GM19463 (cell line): ENCODE measurements around the gene TMEM178B.
"Not testable (repeated sequence)": the region's sequence is repeated elsewhere in the genome, so short reads cannot be mapped to it uniquely, and the experiment has no call there.

Source experiments
- ATAC-seq: cut with Tn5 transposase; IDR thresholded peaks from one replicate; pipeline ENCODE4 v1.9.1; 2021; ENCODE audit warnings: mild to moderate bottlenecking, moderate library complexity; ENCODE audit not compliant: unreplicated experiment

Gene TMEM178B

GRCh38 chr7:141073641-141074161 is at the start of gene TMEM178B:
Gene TMEM178B (plus strand): TSS chr7:141074064.
- no peak for ATAC-seq

DNA sequence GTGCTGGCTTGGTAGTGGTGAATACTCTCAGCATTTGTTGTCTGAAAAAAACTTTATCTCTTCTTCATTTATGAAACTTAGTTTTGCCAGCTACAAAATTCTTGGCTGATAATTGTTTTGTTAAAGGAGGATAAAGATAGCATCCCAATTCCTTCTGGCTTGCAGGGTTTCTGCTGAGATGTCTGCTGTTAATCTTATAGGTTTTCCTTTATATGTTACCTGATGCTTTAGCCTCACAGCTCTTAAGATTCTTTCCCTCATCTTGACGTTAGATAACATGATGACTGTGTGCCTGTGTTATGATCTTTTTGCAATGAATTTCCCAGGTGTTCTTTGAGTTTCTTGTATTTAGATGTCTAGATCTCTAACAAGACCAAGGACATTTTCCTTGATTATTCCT is 49.2 kb upstream of the TMEM178B start:
- no peak for ATAC-seq

- no peak for ATAC-seq
Measured at GRCh38 chr7:141027043-141027442, 46.8 kb upstream of the TMEM178B start.

DNA sequence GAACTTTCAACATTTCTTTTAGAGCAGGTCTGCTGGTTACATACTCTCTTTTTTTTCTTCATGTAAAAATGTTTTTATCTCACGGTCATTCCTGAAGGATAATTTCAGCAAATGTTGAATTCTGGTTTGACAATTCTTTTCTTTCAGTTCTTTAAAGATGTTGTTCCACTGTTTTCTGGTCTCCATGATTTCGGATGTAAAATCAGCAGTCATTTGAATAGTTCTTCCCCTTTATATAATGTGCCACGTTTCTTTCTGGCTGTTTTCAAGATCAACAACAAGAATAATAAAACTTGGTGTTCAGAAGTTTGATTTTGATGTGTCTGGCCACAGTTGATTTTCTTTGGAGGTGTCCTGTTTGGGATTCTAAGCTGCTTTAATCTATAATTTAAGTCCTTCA is 45.1 kb upstream of the TMEM178B start:
- no peak for ATAC-seq

GRCh38 chr7:141032539-141033323 is 41.1 kb upstream of the TMEM178B start:
- not testable (repeated sequence) for ATAC-seq

- not testable (repeated sequence) for ATAC-seq
Measured at GRCh38 chr7:141038100-141038499, 35.8 kb upstream of the TMEM178B start.

DNA sequence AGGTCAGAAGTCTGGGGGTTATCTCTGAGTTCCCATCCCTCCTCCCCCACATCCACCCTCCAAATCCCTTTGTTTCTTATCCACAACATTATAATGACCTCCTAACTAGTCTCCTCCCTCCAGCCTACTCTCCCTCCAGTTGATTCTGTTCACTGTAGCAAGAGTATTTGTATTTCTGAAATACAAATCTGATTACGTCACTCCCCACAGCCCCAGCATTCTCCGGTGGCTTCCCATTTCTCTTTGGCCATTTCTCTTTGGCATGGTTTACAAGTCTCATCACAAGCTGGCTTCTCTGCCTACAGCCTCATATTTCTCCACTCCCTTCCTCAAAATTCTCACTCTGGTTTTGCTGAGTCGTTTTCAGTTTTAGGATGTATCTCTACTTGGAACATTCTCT is 34.5 kb upstream of the TMEM178B start:
- no peak for ATAC-seq

GRCh38 chr7:141042222-141043193 is 31.4 kb upstream of the TMEM178B start:
- ATAC-seq: no peak

DNA sequence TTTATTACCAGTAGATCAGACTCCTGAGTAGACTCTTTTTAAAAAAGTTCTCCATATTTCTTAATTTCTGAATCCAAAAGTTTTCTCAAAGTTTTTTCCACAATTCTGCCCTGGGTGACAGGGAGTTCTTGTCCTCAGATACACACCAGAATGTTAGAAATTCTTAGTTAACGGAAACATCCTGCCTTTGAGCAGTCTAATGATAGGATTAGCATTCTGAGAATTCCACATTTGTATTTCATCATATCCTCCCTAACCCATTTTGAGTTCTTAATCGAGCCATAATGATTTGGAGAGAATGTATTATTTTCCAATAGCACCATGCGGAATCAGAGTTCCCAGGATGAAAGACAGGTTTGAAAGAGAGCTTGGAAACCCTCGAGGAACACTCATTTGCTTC is 30.2 kb upstream of the TMEM178B start:
- ATAC-seq: no peak

- ATAC-seq: no peak
Measured at GRCh38 chr7:141045126-141045841, 28.6 kb upstream of the TMEM178B start.

DNA sequence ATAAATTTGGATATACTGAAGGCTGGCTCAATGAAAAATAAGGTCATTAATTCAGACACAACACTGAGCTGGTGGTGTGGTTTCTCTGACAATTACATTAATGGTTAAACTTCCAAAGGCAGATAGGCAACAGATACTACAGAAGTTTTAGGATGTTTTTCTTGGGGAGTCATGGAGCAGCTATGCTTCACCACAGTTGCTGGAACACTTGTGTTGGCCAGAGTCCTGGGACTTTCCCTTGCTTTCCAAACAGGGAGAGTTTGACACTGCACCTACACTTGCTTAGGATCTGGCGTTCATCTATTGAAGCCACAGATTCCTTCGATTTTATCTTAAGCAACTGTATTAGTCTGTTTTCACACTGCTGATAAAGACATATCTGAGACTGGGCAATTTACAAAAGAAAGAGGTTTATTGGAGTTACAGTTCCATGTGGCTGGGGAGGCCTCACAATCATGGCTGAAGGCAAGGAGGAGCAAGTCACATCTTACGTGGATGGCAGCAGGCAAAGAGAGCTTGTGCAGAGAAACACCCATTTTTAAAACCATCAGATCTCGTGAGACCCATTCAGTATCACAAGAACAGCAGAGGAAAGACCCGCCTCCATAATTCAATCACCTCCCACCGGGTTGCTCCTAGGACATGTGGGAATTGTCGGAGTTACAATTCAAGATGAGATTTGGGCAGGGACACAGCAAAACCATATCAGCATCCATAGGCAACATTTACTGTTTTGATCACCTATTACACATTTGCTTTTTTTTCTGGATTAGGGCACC is 27.8 kb upstream of the TMEM178B start:
- ATAC-seq: no peak

GRCh38 chr7:141053626-141054025 is 20.2 kb upstream of the TMEM178B start:
- no peak for ATAC-seq

DNA sequence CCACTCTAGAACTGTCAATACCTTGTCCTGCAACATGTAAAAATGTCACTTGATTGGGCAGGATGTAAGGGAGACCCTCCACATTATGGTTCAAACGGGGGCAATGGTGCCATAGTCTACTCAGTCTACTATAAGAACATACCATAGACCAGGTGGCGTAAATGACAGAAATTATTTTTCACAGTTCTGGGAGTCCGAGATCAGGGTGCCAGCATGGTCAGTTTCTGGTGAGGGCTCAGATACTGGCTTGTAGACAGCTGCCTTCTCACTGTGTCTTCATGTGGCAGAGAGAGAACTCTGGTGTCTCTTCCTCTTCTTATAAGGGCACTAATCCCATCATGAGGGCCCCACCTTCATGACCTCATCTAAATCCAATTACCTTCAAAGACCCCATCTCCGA is 18.7 kb upstream of the TMEM178B start:
- no peak for ATAC-seq

DNA sequence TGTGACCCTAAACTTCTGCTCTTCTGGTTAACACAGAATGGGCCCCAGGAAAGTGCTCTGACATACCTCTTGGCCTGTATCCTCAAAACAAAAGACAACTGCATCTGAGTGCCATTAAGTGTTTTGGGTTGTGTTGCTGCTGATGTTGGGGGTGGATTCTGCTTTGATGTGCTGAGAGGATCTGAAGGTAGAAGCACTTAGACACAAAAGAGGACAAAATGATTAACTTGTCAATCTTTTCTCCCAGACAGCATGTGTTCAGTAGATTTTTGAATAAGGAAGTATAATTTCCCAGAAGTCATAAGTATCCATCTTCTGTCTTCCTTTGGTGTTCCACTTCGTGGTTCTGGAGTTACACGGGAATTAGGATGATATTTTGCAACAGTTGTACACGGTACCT is 16.1 kb upstream of the TMEM178B start:
- no peak for ATAC-seq

- not testable (repeated sequence) for ATAC-seq
Measured at GRCh38 chr7:141067856-141068255, 6.0 kb upstream of the TMEM178B start.

GRCh38 chr7:141071260-141071854 is 2.5 kb upstream of the TMEM178B start:
- ATAC-seq: no peak

GRCh38 chr7:141071855-141072547 is 1.9 kb upstream of the TMEM178B start:
- ATAC-seq: no peak

DNA sequence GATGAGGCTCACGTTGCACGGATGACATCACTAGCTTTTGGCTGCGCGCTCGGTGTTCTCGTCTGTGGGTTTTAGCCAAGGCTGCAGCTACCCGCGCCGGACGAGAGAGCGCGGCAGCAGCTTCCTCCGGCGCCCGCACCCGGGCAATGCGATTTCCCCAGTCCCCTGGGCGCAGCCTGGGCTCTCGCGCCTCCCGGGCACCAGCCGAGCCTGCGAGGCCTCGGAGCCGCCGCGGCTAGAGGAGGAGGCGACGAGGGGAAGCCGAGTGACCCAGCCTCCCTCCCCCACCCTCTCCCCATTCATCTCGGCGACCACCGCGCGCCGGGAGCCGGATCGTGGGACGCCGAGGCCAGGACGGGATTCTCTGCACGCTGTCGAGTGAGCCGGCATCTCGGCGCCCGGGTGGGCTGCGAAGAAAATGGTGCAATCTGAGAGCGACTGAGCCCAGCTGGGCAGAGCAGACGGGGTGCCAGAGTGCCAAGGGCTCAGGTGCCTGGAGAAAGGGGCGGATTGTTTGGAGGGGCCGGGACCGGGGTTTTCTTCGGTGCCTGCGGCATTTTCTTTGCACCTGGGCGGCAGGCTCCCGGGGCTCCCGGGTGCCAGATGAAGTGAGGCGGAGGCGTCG is 1.2 kb upstream of the TMEM178B start:
- no peak for ATAC-seq

GRCh38 chr7:141073173-141073640 is 657 bp upstream of the TMEM178B start:
- no peak for ATAC-seq
